WTC11 (cell line): ENCODE results near the gene WDR89. TPM values are rescaled to one million over a fixed set of nuclear protein-coding genes. Genes with fewer than 3 reads are reported as not detected.

Source experiments
- ATAC-seq: fragments of 200-7000 bp; cut with Tn5 transposase; 2 replicates; pipeline ENCODE4 v1.10.0; 2021; ENCODE audit warnings: mild to moderate bottlenecking, moderate library complexity
- CTCF ChIA-PET: fragments of 300-600 bp; sonication (Branson Sonifier 250); formaldehyde crosslinking; loops from one replicate; lab custom pipeline; 2021; ENCODE audit warnings: antibody characterized with exemption; lab: Charles Lee
- POLR2A ChIA-PET: fragments of 350-600 bp; sonication (Branson Sonifier 250); formaldehyde crosslinking; loops from one replicate; lab custom pipeline; 2021; ENCODE audit warnings: antibody characterized with exemption; lab: Charles Lee
- DNase-seq: peaks from one replicate; pipeline ENCODE4 v3.0.0; 2021; ENCODE audit warnings: low spot score
- H3K27ac Mint-ChIP-seq: 2 replicates; pipeline ENCODE4 v1.8.0; 2021; ENCODE audit warnings: mixed read lengths
- H3K27me3 Mint-ChIP-seq: 2 replicates; pipeline ENCODE4 v1.8.0; 2021; ENCODE audit warnings: low read depth, mild to moderate bottlenecking, moderate library complexity, mixed read lengths
- H3K36me3 Mint-ChIP-seq: 2 replicates; pipeline ENCODE4 v1.8.0; 2021; ENCODE audit warnings: mixed read lengths
- H3K4me1 Mint-ChIP-seq: 2 replicates; pipeline ENCODE4 v1.8.0; 2022; ENCODE audit warnings: mixed read lengths
- H3K4me3 Mint-ChIP-seq: 2 replicates; pipeline ENCODE4 v1.8.0; 2021; ENCODE audit warnings: mild to moderate bottlenecking, moderate library complexity, mixed read lengths
- H3K9me3 Mint-ChIP-seq: 2 replicates; pipeline ENCODE4 v1.8.0; 2021; ENCODE audit warnings: mixed read lengths
- ATF1 ChIP-seq: sonication (generic); formaldehyde crosslinking; IDR thresholded peaks from 2 replicates; pipeline ENCODE4 v1.8.1; 2023; ENCODE audit warnings: mild to moderate bottlenecking, moderate library complexity, missing genetic modification reagents
- CREM ChIP-seq: sonication (generic); formaldehyde crosslinking; IDR thresholded peaks from 2 replicates; pipeline ENCODE4 v1.8.1; 2022; ENCODE audit warnings: mild to moderate bottlenecking, missing genetic modification reagents, moderate library complexity
- ETV6 ChIP-seq: sonication (generic); formaldehyde crosslinking; IDR thresholded peaks from 2 replicates; pipeline ENCODE4 v1.8.1; 2022; ENCODE audit warnings: mild to moderate bottlenecking, missing genetic modification reagents
- FOXK1 ChIP-seq: sonication (generic); formaldehyde crosslinking; IDR thresholded peaks from 2 replicates; pipeline ENCODE4 v1.8.0; 2022; ENCODE audit warnings: mild to moderate bottlenecking, moderate library complexity, missing genetic modification reagents
- HMGA2 ChIP-seq: fragments of 250-450 bp; sonication (Bioruptor Pico); IDR thresholded peaks from 2 replicates; pipeline ENCODE4 v1.4.0; 2021; ENCODE audit warnings: mild to moderate bottlenecking, moderate library complexity
- IRF2 ChIP-seq: sonication (generic); formaldehyde crosslinking; IDR thresholded peaks from 2 replicates; pipeline ENCODE4 v1.8.0; 2022; ENCODE audit warnings: low read depth, missing genetic modification reagents, borderline replicate concordance
- JUN ChIP-seq: sonication (generic); formaldehyde crosslinking; IDR thresholded peaks from 2 replicates; pipeline ENCODE4 v1.8.0; 2023; ENCODE audit warnings: mild to moderate bottlenecking, missing genetic modification reagents
- MYBL2 ChIP-seq: sonication (generic); formaldehyde crosslinking; IDR thresholded peaks from 2 replicates; pipeline ENCODE4 v1.8.1; 2023; ENCODE audit warnings: mild to moderate bottlenecking, moderate library complexity, missing genetic modification reagents
- OVOL2 ChIP-seq: fragments of 250-450 bp; sonication (Bioruptor Pico); IDR thresholded peaks from 2 replicates; pipeline ENCODE4 v1.9.0; 2021; ENCODE audit warnings: mild to moderate bottlenecking, borderline replicate concordance
- TCF7 ChIP-seq: sonication (generic); formaldehyde crosslinking; IDR thresholded peaks from 2 replicates; pipeline ENCODE4 v1.8.0; 2022; ENCODE audit warnings: mild to moderate bottlenecking, low read depth, missing genetic modification reagents, moderate library complexity
- TP53 ChIP-seq: sonication (generic); formaldehyde crosslinking; IDR thresholded peaks from 2 replicates; pipeline ENCODE4 v1.8.1; 2023; ENCODE audit warnings: mild to moderate bottlenecking, missing genetic modification reagents
- ZNF138 ChIP-seq: sonication (generic); formaldehyde crosslinking; conservative IDR thresholded peaks from 2 replicates; pipeline ENCODE4 v1.8.1; 2022; ENCODE audit warnings: mild to moderate bottlenecking, moderate library complexity, missing genetic modification reagents
- ZNF232 ChIP-seq: sonication (generic); formaldehyde crosslinking; IDR thresholded peaks from 2 replicates; pipeline ENCODE4 v1.8.0; 2022; ENCODE audit warnings: mild to moderate bottlenecking, missing genetic modification reagents
- ZNF317 ChIP-seq: sonication (generic); formaldehyde crosslinking; IDR thresholded peaks from 2 replicates; pipeline ENCODE4 v1.8.1; 2023; ENCODE audit warnings: low read depth, mild to moderate bottlenecking, moderate library complexity, missing genetic modification reagents, borderline replicate concordance
- total RNA-seq: library from RNA; stranded (reverse); gene quantifications from 3 replicates; pipeline ENCODE4 v1.2.3, GENCODE V29; 2021
- TF ChIP-seq, protein P1 (sequence below): sonication (generic); formaldehyde crosslinking; conservative IDR thresholded peaks from 2 replicates; pipeline ENCODE4 v1.8.1; 2022; ENCODE audit warnings: mild to moderate bottlenecking, missing genetic modification reagents
- TF ChIP-seq, protein P2 (sequence below): fragments of 250-450 bp; sonication (Bioruptor Pico); IDR thresholded peaks from 2 replicates; pipeline ENCODE4 v1.9.0; 2021; ENCODE audit warnings: mild to moderate bottlenecking, borderline replicate concordance
- TF ChIP-seq, protein P3 (sequence below): fragments of 250-450 bp; sonication (Bioruptor Pico); conservative IDR thresholded peaks from 2 replicates; pipeline ENCODE4 v1.9.0; 2021; ENCODE audit warnings: mild to moderate bottlenecking
- TF ChIP-seq, protein P4 (sequence below): sonication (generic); formaldehyde crosslinking; IDR thresholded peaks from 2 replicates; pipeline ENCODE4 v1.8.0; 2022; ENCODE audit warnings: mild to moderate bottlenecking, missing genetic modification reagents
- TF ChIP-seq, protein P5 (sequence below): sonication (generic); formaldehyde crosslinking; IDR thresholded peaks from 2 replicates; pipeline ENCODE4 v1.8.1; 2023; ENCODE audit warnings: mild to moderate bottlenecking, missing genetic modification reagents, moderate library complexity
- TF ChIP-seq, protein P6 (sequence below): fragments of 250-450 bp; sonication (Bioruptor Pico); IDR thresholded peaks from 2 replicates; pipeline ENCODE4 v2.1.2; 2022; ENCODE audit warnings: mild to moderate bottlenecking, moderate library complexity
- TF ChIP-seq, protein P7 (sequence below): fragments of 250-450 bp; sonication (Bioruptor Pico); IDR thresholded peaks from 2 replicates; pipeline ENCODE4 v1.9.0; 2021; ENCODE audit warnings: moderate library complexity, mild to moderate bottlenecking, inconsistent platforms, borderline replicate concordance
- TF ChIP-seq, protein P8 (sequence below): sonication (generic); formaldehyde crosslinking; IDR thresholded peaks from 2 replicates; pipeline ENCODE4 v1.8.1; 2023; ENCODE audit warnings: mild to moderate bottlenecking, missing genetic modification reagents, borderline replicate concordance

The WDR89 gene
- total RNA-seq, 1 experiment from 2014 or later: 27.5 TPM

DNA sequence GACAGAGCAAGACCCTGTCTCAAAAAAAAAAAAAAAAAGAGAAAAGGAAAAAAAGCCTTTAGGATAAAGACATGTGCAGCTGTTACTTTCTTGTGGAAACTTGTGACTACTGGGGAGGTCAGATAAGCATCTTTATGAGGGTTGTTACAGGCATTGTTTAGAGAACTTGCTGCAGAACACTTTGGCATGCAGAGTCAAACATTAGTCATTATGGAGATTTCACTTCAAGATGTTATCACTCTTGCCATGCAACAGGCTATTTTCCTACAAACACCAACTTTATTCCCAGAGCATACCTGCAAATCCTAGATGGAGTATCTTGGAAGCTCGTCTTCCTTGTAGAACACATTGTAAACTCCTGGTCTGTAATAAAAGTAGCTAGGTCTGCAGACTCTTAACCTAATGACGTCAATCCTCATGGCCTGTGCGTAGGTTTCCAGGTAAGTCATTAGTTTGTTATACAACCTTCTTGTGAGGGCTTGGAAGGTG is 36.3 kb upstream of the WDR89 start:
- DNase-seq (no peak), ATAC-seq (no peak)
- no peak overlapping the region for H3K27ac Mint-ChIP-seq
- H3K36me3 Mint-ChIP-seq: no peaks in the 10 kb centered on the region
- H3K9me3 Mint-ChIP-seq: no peaks in the 10 kb centered on the region
- no peaks in the 10 kb centered on the region for H3K4me1 Mint-ChIP-seq
- no peak overlapping the region for H3K4me3 Mint-ChIP-seq
- ChIA-PET CTCF (no interaction called here), POLR2A (interaction anchor here (0.6 kb wide), 1 partner anchor 69 kb away, joined by 5 read pairs; no protein-coding TSS in a partner anchor)
- no peak for TF ChIP-seq IRF2 (CRISPR knock-in tag)
- no peak for TF ChIP-seq MYBL2 (CRISPR knock-in tag)
- no peak for TF ChIP-seq ETV6
- no peak for TF ChIP-seq JUN (CRISPR knock-in tag)
- TF ChIP-seq, protein P1, sequence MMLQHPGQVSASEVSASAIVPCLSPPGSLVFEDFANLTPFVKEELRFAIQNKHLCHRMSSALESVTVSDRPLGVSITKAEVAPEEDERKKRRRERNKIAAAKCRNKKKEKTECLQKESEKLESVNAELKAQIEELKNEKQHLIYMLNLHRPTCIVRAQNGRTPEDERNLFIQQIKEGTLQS: no peak
- TF ChIP-seq, protein P2, sequence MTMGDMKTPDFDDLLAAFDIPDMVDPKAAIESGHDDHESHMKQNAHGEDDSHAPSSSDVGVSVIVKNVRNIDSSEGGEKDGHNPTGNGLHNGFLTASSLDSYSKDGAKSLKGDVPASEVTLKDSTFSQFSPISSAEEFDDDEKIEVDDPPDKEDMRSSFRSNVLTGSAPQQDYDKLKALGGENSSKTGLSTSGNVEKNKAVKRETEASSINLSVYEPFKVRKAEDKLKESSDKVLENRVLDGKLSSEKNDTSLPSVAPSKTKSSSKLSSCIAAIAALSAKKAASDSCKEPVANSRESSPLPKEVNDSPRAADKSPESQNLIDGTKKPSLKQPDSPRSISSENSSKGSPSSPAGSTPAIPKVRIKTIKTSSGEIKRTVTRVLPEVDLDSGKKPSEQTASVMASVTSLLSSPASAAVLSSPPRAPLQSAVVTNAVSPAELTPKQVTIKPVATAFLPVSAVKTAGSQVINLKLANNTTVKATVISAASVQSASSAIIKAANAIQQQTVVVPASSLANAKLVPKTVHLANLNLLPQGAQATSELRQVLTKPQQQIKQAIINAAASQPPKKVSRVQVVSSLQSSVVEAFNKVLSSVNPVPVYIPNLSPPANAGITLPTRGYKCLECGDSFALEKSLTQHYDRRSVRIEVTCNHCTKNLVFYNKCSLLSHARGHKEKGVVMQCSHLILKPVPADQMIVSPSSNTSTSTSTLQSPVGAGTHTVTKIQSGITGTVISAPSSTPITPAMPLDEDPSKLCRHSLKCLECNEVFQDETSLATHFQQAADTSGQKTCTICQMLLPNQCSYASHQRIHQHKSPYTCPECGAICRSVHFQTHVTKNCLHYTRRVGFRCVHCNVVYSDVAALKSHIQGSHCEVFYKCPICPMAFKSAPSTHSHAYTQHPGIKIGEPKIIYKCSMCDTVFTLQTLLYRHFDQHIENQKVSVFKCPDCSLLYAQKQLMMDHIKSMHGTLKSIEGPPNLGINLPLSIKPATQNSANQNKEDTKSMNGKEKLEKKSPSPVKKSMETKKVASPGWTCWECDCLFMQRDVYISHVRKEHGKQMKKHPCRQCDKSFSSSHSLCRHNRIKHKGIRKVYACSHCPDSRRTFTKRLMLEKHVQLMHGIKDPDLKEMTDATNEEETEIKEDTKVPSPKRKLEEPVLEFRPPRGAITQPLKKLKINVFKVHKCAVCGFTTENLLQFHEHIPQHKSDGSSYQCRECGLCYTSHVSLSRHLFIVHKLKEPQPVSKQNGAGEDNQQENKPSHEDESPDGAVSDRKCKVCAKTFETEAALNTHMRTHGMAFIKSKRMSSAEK: no peak
- no peak for TF ChIP-seq ATF1
- TF ChIP-seq HMGA2 (CRISPR knock-in tag): no peak
- no peak for TF ChIP-seq ZNF138 (CRISPR knock-in tag)
- TF ChIP-seq, protein P3, sequence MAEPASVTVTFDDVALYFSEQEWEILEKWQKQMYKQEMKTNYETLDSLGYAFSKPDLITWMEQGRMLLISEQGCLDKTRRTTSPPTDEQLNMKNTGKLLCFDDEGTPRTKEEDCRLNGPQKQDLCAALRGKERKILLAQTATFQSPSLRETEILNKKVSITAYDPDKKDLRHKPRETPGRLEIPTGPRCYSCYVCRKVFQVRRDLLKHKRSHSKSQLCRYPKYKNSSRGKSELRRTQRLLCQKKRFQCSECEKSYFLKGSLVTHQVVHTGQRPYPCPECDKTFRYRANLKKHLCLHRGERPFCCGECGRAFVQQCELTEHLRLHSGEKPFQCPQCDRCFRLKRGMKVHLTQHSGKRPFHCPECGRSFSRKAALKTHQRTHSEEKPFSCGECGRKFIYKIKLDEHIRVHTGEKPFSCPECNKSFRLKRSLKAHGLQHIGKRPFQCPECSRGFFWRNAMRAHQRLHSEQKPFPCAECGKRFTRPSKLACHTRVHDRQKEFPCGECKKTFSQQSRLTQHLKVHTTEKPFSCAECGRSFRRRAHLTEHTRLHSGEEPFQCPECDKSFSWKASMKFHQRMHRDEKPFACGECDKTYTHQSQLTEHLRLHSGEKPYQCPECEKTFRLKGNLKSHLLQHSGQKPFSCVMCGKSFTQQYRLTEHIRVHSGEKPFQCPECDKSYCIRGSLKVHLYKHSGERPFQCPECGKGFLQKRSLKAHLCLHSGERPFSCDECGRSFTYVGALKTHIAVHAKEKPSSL (CRISPR knock-in tag): no peak
- TF ChIP-seq, protein P4, sequence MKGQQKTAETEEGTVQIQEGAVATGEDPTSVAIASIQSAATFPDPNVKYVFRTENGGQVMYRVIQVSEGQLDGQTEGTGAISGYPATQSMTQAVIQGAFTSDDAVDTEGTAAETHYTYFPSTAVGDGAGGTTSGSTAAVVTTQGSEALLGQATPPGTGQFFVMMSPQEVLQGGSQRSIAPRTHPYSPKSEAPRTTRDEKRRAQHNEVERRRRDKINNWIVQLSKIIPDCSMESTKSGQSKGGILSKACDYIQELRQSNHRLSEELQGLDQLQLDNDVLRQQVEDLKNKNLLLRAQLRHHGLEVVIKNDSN (CRISPR knock-in tag): no peak
- TF ChIP-seq, protein P5, sequence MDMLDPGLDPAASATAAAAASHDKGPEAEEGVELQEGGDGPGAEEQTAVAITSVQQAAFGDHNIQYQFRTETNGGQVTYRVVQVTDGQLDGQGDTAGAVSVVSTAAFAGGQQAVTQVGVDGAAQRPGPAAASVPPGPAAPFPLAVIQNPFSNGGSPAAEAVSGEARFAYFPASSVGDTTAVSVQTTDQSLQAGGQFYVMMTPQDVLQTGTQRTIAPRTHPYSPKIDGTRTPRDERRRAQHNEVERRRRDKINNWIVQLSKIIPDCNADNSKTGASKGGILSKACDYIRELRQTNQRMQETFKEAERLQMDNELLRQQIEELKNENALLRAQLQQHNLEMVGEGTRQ: no peak
- TF ChIP-seq, protein P6, sequence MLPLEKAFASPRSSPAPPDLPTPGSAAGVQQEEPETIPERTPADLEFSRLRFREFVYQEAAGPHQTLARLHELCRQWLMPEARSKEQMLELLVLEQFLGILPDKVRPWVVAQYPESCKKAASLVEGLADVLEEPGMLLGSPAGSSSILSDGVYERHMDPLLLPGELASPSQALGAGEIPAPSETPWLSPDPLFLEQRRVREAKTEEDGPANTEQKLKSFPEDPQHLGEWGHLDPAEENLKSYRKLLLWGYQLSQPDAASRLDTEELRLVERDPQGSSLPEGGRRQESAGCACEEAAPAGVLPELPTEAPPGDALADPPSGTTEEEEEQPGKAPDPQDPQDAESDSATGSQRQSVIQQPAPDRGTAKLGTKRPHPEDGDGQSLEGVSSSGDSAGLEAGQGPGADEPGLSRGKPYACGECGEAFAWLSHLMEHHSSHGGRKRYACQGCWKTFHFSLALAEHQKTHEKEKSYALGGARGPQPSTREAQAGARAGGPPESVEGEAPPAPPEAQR: no peak
- TF ChIP-seq, protein P7, sequence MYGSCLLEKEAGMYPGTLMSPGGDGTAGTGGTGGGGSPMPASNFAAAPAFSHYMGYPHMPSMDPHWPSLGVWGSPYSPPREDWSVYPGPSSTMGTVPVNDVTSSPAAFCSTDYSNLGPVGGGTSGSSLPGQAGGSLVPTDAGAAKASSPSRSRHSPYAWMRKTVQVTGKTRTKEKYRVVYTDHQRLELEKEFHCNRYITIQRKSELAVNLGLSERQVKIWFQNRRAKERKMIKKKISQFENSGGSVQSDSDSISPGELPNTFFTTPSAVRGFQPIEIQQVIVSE (CRISPR knock-in tag): no peak
- H3K27me3 Mint-ChIP-seq: no peaks in the 10 kb centered on the region

DNA sequence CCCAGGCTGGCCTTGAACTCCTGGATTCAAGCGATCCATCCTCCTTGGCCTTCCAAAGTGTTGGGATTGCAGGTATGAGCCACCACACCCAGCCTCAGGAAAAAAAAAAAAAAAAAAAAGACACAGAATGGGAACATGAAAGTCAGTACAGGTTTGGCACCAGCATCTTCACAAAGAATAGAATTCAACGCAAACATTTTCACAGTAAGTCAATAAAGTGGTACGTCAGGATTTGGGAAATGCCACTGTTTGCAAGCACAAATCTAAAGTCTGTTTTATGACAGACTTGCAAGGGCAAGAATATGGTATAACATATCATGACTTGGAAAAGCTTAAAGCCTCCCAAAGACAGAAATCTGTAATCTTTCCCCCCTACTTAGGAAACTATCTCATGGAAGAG is 34.9 kb upstream of the WDR89 start:
- no peak for DNase-seq
- Mint-ChIP-seq H3K4me3 (no peak overlapping the region), H3K9me3 (no peaks in the 10 kb centered on the region), H3K36me3 (no peaks in the 10 kb centered on the region), H3K27ac (no peak overlapping the region), H3K27me3 (no peaks in the 10 kb centered on the region), H3K4me1 (no peaks in the 10 kb centered on the region)
- CTCF ChIA-PET: no interaction called here
- ATAC-seq: no peak
- POLR2A ChIA-PET: no interaction called here
- TF ChIP-seq TCF7 (CRISPR knock-in tag) (no peak), MYBL2 (CRISPR knock-in tag) (no peak), FOXK1 (CRISPR knock-in tag) (no peak), ZNF317 (CRISPR knock-in tag) (no peak), ZNF232 (no peak), TP53 (CRISPR knock-in tag) (no peak), OVOL2 (CRISPR knock-in tag) (no peak), CREM (no peak)
- TF ChIP-seq, protein P8, sequence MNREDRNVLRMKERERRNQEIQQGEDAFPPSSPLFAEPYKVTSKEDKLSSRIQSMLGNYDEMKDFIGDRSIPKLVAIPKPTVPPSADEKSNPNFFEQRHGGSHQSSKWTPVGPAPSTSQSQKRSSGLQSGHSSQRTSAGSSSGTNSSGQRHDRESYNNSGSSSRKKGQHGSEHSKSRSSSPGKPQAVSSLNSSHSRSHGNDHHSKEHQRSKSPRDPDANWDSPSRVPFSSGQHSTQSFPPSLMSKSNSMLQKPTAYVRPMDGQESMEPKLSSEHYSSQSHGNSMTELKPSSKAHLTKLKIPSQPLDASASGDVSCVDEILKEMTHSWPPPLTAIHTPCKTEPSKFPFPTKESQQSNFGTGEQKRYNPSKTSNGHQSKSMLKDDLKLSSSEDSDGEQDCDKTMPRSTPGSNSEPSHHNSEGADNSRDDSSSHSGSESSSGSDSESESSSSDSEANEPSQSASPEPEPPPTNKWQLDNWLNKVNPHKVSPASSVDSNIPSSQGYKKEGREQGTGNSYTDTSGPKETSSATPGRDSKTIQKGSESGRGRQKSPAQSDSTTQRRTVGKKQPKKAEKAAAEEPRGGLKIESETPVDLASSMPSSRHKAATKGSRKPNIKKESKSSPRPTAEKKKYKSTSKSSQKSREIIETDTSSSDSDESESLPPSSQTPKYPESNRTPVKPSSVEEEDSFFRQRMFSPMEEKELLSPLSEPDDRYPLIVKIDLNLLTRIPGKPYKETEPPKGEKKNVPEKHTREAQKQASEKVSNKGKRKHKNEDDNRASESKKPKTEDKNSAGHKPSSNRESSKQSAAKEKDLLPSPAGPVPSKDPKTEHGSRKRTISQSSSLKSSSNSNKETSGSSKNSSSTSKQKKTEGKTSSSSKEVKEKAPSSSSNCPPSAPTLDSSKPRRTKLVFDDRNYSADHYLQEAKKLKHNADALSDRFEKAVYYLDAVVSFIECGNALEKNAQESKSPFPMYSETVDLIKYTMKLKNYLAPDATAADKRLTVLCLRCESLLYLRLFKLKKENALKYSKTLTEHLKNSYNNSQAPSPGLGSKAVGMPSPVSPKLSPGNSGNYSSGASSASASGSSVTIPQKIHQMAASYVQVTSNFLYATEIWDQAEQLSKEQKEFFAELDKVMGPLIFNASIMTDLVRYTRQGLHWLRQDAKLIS (CRISPR knock-in tag): no peak
